ENCODE measurements around the gene GUCY2D.
A peak's percentile ranks its signal among the peaks of the same experiment; 100 is the strongest.
"Not testable (repeated sequence)": the region's sequence is repeated elsewhere in the genome, so short reads cannot be mapped to it uniquely, and the experiment has no call there.

Gene GUCY2D

DNA sequence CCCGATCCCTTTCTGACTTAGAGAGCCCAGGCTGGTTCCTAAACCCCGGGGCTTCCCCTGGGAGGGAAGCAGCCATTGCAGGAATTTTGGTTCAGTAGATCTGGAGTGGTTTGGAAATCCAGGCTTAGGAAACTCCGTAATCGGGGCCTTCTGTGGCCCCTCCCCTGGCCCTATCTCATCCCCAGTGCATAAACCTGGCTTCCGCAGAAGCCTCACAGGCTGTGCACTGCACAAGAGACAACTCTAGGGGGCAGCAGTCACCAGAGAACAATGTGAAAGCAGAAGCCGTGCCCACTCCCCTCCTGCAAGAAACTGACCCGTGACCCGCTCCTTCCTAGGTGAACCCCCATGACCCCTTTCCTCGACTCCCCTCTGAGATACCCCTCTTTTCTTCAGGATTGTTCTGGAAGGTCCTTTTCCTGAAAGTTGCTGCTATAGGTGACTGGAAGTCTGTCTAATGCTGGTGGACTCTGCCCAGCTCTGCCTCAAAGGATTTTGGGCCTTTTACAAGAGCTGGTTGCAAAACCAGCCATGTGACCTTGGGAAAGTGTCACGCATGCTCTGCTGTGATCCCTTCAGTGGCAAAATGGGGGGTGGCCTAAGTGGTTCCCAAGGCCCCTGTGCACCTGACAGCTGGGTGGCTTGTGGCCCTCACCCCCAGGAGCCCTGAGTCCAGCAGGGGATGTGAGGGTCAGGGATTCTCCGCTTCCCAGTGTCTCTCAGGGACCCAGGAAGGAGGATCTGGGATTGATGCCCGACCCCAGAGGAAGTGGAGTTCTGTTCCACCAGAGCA lies 14.4 kb downstream of the GUCY2D start:
- DNase-seq (ENCODE audit: low read depth) = peak; percentile 18

DNA sequence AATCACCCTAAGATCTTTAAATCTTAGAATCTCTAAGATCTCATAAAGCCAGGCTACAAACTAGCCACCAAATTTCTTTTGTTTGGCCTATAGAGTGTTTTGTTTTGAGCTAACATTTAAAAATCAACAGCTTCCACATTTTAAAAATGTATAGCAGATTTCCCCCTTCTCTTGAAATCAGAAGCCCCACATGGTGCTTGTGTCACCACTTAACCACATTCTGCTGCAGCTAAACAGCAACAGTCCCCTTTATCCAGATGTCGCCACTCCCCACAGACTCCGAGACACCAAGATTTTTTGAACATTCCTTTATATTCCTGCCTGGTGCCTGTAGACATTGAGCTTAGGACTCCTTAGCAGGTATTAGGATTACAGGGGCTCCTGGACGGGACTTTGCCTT lies 16.0 kb downstream of the GUCY2D start:
- no peak for DNase-seq (ENCODE audit: low read depth)

DNA sequence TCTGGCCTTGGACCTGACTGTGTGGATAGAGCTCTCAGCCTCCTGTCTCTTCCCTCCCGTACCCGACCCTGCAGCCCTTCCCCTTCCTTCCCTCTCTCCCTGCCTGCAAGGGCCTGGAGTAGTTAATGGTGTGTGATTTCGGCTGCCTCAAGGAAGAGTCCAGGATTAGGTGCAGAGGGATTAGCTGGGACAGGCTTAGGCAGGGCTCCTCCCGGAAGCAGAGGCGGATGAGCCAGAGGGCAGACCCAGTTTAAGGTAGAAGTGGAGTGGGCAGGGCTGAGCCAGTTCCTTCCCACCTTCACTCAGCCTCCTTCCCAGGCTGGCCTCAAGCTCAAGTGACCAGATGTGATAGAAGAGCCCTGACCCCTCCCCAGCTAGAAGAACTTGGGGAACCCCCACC lies 16.8 kb downstream of the GUCY2D start:
- DNase-seq (ENCODE audit: low read depth) = no peak

DNA sequence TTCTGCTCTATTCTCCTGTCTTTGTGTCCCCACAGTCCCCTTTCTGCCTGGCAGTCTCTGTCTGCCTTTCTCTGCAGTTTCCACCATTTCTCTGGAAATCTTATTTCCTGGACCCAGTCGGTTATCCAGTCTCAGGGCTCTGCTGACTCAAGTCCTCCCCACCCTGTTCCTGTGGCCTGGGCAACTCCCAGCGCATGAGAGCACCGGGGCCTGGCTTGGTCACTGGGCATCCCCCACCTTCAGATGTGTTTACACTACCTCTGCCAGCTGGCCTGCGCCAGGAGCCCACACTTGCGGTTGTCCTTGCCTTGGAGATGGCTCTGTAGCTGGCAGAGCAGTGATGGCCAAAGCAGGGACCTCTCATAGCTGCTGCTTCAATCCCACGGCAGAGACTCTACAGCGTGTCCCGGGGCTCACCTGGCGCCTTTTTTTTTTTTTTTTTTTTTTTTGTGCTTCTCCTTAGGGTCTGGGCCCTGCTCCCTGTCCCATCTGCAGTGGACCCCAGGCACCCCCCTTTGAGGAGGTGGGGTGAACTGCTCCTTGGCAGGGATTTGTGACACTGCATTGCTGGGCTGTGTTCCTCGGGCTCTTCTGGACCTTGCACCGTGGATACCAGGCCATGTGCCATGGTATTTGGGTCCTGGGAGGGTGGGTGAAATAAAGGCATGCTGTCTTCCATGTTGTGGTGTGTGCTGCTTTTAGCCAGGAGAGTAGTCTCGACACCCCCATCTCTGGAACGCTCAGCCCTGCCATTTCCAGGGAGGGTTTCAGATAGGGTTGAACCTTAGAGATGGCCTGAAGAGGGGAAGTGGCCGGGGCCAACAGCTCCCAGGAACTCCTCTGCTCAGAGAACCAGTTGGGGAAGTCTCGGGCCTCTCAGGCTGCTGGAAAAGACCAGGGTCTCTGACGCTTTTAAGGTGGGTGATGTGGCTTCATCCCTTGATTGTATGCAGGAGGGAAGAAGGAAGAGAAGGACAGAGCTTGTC lies 17.5 kb downstream of the GUCY2D start:
- no peak for DNase-seq (ENCODE audit: low read depth)

DNA sequence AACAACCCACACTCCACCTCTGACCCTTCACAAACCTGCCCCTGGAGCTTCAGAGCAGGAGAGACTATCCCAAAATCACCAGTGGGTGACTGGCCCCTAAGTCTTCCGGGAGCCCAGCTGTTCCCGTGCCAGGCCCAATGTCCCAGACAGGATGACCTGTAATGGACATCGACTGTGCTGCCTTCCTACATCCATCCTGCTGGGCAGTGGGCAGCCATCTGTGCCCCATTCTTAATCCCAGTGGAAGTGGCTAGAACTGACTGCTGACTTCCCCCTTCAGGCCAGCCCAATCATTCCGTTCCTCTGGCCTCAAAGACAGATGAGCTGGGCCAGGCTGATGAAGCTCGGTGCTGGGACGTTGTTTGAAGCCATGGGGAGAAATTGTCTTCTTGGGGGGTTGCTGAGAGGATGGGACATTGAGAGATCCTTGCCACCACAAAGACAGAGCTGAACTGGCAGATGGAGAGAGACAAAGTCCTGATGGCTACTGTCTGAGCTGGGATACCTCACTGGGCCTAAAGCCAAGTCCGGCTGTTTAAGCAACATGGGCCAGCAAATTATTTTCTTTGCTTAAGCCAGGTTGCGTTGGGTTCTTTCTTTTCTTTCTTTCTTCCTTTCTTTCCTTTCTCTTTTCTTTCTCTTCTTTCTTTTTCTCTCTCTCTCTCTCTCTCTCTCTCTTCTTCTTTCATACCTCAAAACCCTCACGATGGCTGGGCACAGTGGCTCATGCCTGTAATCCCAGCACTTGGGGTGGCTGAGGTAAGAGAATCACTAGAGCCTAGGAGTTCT lies 18.6 kb downstream of the GUCY2D start:
- DNase-seq (ENCODE audit: low read depth) = no peak

DNA sequence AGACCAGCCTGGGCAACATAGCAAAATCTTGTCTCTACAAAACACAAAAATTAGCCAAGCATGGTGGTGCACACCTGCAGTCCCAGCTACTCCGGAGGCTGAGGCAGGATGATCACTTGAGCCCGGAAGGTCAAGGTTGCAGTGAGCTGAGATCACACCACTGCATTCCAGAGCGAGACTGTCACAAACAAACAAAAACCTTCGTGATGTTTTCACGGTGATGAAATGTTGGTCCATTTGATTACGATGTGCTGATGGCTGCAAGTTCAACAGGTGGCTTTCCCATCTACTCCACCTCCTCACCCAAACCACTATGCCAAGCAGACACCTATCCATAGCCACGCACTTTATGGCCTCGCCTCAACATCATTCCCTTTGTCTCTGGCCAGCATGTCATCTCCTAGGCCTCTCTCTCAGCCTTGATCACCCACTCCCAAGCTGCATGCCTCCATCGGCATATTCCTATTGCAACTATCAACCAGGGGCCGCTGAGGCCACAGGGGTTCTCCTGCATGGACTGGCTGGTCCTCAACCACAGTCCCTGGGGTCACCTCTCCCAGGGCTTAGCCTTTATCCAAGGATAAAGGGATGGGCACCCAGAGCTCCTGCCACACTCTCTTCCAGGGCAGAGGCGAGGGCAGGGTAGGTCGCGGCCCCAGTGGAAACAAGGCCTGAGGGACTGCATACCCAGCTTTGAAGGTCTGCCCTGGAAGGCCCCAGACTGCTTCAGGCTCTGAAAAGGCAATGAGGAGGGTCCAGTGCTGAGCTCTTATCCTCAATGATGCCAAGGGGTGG lies 19.3 kb downstream of the GUCY2D start:
- DNase-seq (ENCODE audit: low read depth) = no peak

DNA sequence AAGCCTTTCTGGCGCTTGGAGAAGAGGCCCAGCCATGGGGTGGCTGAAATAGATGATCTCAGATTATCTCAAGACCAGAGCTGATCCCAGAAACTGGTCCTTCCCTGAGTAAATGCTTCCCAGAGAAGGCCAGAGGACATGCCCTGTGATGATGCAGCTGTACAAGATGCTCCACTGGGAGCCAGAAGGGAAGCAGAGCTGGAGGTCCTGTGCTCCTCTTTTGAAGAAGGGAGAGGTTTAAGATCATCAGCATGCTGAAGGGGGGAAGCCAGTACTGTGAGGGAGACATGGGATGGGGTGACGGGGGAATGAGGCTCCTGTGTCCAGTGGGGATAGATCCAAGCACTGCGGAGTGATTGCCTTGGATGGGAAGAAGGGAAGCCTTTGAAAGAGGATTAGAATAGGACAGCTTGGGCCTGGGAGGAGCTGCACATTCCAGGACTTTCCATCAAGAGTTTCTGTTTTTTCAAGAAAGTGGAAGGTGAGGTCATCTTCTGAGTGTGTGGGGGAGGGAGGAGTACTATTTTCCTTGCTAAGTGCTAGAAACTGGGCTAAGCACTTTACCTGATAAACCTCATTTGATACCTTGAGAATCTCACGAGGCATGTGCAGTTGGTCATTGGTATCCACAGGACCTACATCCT lies 20.1 kb downstream of the GUCY2D start:
- no peak for DNase-seq (ENCODE audit: low read depth)

DNA sequence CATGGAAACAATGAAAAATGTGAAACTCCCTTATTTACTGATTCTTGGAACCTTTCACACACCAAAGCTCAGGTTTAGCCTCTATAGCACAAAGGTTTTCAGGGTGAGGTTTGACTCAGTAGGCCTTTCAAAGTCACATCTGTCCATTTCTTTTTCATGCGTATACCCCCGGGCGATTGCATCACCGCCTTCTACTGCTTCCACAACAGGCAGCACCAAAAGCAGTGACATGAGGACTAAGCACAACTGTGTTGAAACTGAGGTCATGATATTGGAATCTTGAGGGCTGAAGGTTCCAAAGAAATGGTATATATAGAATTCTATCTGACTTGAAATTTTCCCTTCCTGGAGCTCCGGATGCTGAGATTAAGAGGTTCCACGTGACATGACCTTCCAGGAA lies 21.7 kb downstream of the GUCY2D start:
- not testable (repeated sequence) for DNase-seq (ENCODE audit: low read depth)

DNA sequence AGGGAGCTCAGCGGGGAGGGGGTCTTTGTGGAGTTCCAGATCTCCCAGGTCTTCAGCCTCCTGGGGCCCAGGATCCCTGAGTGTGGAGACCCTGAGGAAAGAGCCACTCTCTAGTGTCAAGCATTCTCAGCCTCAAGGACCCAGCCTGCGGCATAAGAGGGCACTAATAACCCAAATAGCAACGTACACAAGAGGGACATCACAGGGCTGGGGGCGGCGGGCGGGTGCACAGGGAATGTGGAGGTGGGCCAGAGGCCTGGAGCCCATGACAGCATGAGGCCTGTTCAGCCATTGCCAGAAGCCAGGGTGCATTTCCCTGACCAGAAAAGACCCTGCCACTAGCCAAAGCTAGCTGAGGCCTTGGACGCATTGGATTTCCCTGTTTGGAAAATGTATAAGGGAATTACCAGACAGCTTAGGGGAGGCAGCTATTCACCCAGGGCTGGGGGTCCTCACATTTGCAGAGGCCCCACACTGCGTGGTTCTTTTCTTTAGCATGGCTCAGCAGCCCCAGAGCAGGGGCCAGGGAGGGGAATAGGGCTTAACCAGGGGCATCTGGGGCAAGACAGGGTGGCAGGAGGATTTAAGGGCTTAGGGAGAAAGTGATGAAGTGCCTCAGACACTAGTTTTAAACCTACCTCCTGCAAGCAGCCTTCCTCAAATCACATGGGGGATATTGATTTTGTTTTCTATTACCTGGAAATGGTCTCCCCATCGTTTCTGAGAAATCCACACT lies 22.9 kb downstream of the GUCY2D start:
- DNase-seq (ENCODE audit: low read depth) = no peak

DNA sequence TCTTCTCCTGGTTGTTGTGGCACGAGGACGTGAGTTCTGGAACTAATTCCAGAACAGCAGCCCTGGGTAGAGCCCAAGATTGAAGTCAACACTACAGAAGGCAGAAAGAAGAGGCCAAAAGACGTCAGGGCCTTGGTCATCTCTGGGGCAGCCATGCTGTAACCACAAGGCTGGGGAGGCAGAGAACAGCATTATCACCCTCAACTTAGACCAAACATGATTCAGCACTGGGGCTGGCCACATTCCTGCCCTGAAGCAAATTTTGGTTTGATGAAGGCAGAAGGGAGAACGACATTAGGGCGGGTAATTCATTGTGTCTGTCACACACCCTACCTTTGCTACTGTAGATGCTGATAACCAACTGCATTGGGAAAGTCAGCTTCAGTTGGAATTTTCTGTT lies 26.7 kb downstream of the GUCY2D start:
- DNase-seq (ENCODE audit: low read depth) = no peak

DNA sequence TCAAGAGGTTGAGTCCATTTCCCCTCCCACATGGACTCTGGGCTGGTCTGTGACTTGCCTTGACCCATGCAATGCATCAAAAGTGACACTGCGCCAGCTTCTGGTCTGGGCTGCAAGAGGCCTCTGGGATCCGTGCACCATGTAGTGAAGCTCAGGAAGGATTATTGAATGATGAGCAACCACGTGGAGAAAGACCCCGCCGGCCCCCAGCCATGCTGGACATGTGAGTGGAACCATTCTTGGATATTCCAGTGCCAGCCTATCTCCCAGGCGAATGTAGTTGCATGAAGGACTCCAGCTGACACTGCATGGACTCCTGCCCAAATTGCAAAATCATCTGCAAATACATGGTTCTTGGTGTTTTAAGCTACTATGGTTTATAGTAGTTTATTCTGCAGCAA lies 28.8 kb downstream of the GUCY2D start:
- no peak for DNase-seq (ENCODE audit: low read depth)

DNA sequence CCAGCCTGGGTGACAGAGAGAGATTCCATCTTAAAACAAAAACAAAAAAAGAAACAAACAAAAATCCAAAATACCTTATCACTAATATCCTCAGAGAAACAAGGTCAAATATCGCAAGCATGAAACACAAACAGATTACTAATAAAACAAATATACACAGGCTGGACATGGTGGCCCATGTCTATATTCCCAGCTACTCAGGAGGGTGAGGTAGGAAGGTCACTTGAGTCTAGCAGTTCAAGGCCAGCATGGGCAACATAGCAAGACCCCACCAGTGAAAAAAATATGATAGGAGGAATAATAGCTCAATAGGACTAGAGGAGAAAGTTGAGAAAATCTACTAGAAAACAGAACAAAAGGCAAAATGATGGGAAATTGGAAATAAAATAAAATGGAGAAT lies 29.5 kb downstream of the GUCY2D start:
- no peak for DNase-seq (ENCODE audit: low read depth)

DNA sequence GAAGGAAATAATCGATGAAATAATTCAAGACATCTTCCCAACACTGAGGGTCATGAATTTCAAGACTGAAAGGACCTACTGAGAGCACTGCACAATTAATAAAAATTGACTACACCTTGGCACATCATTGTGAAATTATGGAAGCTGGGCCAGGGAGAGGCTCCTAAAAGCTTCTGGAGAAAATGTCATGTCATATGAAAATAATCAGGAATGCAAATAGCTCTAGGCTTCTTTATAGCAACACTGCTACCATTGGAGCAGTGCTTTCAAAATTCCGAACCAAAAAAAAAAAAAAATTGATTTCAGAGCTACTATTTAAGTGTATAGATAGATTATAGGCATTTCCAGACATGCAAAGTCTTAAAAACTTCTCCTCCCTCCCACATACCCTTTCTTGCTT lies 30.0 kb downstream of the GUCY2D start:
- no peak for DNase-seq (ENCODE audit: low read depth)

DNA sequence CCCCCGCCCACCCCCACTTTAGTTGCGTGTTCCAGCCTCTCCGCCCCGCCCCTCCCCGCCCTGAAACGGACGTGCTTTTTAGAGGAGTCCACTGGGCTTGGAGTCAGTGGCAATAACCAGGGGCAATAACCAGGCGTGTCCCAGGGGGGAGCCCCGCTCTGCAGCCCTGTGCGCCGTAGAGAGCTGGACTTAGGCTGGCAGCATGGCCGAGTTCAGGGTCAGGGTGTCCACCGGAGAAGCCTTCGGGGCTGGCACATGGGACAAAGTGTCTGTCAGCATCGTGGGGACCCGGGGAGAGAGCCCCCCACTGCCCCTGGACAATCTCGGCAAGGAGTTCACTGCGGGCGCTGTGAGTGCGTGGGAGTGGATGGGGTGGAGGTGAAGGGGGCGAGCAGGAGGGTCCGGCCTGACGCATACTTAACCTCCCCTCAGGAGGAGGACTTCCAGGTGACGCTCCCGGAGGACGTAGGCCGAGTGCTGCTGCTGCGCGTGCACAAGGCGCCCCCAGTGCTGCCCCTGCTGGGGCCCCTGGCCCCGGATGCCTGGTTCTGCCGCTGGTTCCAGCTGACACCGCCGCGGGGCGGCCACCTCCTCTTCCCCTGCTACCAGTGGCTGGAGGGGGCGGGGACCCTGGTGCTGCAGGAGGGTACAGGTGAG lies 36.7 kb downstream of the GUCY2D start, which contains the start of gene ALOX15B:
Gene ALOX15B, plus strand, starts transcription at position 106 of the 657 bp plus-strand sequence. Its CDS starts 97 bp downstream, at position 203.
- DNase-seq (ENCODE audit: low read depth) = no peak

DNA sequence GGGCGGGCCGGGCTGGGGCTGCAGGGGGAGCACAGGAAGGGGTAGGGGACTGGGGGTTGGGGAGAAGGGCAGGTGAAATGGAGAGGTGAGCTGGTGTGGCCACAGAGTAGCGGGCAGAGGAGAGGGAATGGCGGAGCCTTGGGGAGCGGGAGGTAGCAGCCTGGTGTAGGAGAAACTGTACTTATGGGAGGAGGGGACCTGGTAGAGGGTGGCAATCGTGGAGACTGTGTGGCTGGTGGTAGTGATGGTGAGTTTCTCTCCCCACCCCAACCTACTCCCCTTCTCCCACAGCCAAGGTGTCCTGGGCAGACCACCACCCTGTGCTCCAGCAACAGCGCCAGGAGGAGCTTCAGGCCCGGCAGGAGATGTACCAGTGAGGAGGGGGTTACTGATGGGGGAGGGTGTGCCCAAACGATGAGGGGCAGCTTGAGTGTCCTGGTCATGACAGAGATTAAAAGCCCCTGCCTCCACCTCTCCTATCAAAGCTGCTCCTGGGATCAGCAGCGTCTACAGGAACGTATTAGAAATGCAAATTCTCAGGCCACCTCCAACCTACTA lies 37.3 kb downstream of the GUCY2D start:
- DNase-seq (ENCODE audit: low read depth) = no peak

DNA sequence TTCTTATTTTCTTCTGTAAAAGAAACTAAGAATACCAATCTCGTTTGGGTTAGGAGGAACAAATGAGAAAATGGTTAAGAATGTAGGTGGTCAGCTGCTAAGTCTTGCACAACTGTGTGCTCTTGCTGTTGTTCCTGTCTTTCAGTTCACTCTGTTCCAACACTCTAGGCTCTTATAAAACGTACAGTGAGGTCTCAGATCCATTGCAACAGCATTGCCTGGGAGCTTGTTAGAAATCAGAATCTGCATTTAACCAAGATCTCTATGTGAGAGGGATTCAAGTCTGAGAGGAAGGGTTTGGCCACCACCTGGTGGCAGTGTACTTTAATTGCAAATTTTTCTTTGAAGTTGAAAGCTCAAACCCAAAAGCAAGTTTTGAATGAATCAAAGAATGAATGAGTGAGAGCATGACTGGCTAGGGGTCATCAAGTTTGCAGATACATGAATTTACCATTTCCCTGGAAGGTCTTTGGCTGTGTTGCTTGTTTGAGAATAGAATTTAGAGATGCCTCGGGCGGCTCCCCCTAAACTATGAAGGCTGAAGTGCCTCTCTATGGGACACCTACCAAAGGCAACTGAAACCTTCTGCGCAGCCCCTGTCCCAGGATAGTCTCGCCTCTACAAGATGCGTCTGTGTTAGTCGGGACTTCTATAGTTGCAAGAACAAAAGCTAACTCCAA lies 39.0 kb downstream of the GUCY2D start:
- peak; percentile 16 for DNase-seq (ENCODE audit: low read depth)

DNA sequence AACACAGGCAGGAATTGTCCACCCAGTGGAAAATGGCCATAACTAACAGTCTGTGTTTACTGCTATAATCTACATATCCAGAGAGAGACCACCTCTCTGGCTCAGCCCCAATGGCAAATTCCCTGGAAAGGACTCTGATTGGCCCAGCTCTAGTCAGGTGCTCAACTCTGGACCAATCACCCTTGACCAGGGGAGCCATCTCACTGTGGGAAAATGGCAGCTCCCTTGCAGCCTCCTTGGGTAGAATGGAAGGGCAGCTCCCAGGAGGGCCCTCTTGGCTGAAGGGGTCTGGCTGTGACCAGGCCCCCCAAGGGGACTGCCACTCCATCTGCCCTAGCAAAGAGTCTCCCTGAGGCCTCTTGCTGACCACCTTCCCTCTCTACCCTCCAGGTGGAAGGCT lies 39.6 kb downstream of the GUCY2D start:
- DNase-seq (ENCODE audit: low read depth) = no peak

All from T follicular helper cell (primary cell).